Measurements from ENCODE around the gene MTFR2.

- TF ChIP-seq CTCF (IDR thresholded peaks at IDR 0.05; ENCODE audit: extremely low read depth in 1 of 2, insufficient read depth in 1 of 2, low read depth in 1 of 2, low read length in 2 of 2): no peak
- TF ChIP-seq POLR2A (IDR thresholded peaks at IDR 0.05; ENCODE audit: low read depth, low read length): no peak
- TF ChIP-seq MYC (IDR thresholded peaks at IDR 0.05; ENCODE audit: low read depth, low read length): no peak
- TF ChIP-seq EZH2 (IDR thresholded peaks at IDR 0.05; ENCODE audit: borderline replicate concordance, low read depth, low read length, severe bottlenecking): no peak
- TF ChIP-seq JUN (IDR thresholded peaks at IDR 0.05; ENCODE audit: borderline replicate concordance, insufficient read depth, insufficient read length, low read depth): no peak
- TF ChIP-seq POLR2AphosphoS5 (IDR thresholded peaks at IDR 0.05; ENCODE audit: insufficient read depth, low read depth, low read length): no peak
- no peak for TF ChIP-seq MAX (IDR thresholded peaks at IDR 0.05; ENCODE audit: insufficient read depth, insufficient read length)
These were observed 19.8 kb downstream of the MTFR2 start for GRCh38 chr6:136230219-136230853.
